ENCODE measurements around the gene LRMDA.

- no peak for TF ChIP-seq CTCF (IDR thresholded peaks at IDR 0.05; ENCODE audit: low read depth, low read length)
- TF ChIP-seq EZH2phosphoT487 (IDR thresholded peaks at IDR 0.05; ENCODE audit: low read depth) = no peak
Observed at GRCh38 chr10:76487582-76487981, 1056.2 kb downstream of the LRMDA start.

Measured in OCI-LY3 (cell line).